Superior temporal gyrus (tissue), 1 donor: ENCODE measurements around the gene KIAA0825.

Experiments
- DNase-seq: peaks from one replicate; pipeline ENCODE4 v3.0.0-alpha.2; 2016; ENCODE audit errors: extremely low spot score

Gene KIAA0825

GRCh38 chr5:94313188-94313587 lies 305.2 kb downstream of the KIAA0825 start:
- DNase-seq: no peak

GRCh38 chr5:94312298-94312697 lies 306.1 kb downstream of the KIAA0825 start:
- no peak for DNase-seq

DNA sequence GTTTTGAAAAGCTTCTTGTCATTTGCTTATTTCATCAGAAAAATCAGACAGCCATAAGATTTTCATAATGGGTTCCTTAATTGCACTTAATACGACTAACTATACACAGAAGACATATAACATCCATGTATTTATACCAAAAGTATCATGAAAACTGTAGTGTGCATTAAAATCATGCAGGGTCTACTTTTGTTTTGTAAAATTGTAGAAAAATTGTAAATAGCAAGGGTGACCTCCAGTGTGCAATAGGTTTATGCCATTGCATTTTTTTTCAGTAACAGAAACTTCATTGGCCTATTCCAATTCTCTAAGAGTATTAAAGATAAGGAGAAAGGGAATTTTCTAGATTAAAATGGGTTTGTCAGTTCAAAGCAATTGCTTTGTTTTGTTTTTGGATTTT lies 307.6 kb downstream of the KIAA0825 start:
- no peak for DNase-seq

- no peak for DNase-seq
Measured at GRCh38 chr5:94309141-94309540, 309.3 kb downstream of the KIAA0825 start.

DNA sequence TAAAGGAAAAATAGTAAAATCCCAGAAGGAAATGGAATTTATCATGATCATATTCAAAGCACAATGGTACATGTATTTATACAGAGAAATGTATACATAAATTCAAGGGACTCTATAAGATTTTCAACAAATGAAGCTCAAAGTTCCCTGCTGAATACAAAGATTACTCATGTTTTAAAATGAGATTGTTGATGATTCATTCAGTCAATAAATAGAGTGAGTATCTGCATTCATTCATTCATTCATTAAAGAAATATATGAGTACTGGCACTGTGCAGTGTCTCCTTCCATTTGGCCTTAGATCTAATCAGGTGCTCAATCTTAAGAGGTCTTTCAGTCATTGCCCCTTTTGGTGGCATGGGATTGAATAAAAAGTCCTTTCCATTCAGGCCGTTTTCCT lies 310.0 kb downstream of the KIAA0825 start:
- no peak for DNase-seq

DNA sequence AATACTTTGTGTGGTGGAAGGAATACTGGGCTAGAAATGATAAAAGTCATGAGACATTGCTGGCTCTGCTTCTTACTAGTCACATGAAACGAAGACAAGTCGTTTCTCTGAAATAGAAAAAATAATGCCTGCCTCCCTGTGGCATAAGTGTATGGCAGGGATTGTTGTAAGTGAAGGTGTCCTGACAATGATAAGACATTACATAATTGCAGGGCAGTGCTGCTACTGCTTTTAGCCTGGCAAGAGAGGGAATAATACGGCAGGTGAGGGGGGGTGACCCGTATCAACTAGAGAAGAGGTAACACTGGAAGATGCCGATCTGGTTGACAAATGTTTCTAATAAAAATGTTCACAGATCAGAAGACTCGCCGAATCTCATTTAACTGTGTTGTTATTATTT lies 314.3 kb downstream of the KIAA0825 start:
- no peak for DNase-seq

GRCh38 chr5:94288937-94289336 lies 329.5 kb downstream of the KIAA0825 start:
- DNase-seq: no peak

- DNase-seq: no peak
Measured at GRCh38 chr5:94285984-94286383, 332.4 kb downstream of the KIAA0825 start.

DNA sequence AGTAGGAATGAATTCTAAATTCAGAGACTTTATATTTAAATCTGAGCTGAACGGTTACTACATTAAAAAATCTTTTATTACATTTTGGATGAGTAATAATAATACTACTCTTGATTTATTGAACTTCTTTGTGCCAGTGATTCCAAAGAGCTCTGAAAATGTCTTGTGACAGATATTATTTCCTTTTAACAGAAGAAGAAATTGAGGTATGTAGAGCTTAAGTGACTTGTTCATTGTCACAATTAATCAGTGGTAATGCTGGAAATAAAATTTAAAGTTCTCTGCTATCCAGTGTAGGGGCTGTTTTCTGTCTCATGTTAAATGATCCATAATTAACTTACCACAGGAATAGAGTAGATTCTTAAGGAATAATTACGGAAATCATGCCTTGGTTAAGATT lies 335.3 kb downstream of the KIAA0825 start:
- no peak for DNase-seq

- no peak for DNase-seq
Measured at GRCh38 chr5:94281236-94281801, 337.1 kb downstream of the KIAA0825 start.

DNA sequence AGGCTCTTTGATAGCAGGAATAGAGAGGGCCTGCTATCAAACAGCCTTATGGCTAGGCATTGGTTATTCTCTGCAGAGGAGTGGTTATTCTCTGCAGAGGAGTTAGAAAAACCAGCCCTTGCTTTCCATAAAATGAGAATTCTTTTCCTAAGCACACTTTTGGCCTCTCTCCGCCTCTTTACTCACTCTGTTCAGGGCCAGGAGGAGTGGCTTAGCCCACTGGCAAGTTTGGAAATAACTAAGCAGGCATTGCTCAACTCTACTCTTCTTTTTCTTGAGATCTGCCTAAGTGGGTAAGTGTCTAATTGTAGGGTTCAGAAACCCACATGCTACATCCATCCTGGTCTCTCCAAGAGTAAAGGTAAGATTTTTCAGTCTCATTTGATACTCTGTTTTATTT lies 341.7 kb downstream of the KIAA0825 start:
- no peak for DNase-seq

DNA sequence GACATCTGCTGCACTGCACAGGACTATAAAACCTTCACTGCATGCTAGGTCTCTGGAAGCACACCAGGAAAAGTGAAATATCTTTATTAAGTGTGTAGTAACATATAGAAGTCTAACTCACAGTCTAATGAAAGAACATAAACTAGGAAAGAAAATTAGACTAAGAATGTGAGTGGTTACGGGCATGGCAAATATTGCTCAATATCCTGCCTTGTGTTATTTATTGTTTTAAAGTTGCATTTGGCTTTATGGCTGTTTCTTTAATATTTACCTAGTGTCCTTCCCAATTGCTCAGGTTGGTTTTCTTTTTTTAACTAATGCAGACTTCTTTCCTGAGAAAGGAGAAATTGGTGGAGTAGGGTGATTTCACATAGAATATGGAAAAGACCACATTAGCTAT lies 342.4 kb downstream of the KIAA0825 start:
- no peak for DNase-seq

GRCh38 chr5:94274707-94275106 lies 343.7 kb downstream of the KIAA0825 start:
- no peak for DNase-seq

- no peak for DNase-seq
Measured at GRCh38 chr5:94268226-94268625, 350.2 kb downstream of the KIAA0825 start.

DNA sequence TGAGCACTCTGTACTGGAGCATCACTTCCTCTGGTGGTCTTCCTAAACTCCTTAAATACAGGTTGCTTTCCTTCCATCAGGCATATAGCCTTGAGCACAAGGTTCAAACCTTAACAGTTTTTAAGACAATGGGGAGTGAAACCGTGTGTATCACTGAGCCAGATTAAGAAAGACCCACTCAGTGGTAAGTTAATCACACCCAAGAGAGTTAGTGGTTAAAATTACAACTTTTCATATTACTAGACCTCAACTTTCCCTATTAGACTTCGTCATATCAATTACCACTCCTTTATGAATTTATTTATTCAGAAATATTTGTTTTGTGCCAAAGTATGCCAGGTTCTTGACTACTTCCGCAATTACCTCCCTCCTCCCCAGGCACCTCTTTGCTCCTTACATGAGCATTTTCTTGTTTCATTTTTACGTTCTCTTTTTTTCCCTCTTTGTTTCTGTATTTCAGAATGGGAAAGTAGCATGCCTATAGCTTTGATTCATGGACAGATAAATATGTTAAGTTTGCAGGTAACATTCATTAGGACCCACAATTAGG lies 351.0 kb downstream of the KIAA0825 start:
- no peak for DNase-seq

GRCh38 chr5:94266170-94266569 lies 352.2 kb downstream of the KIAA0825 start:
- no peak for DNase-seq

DNA sequence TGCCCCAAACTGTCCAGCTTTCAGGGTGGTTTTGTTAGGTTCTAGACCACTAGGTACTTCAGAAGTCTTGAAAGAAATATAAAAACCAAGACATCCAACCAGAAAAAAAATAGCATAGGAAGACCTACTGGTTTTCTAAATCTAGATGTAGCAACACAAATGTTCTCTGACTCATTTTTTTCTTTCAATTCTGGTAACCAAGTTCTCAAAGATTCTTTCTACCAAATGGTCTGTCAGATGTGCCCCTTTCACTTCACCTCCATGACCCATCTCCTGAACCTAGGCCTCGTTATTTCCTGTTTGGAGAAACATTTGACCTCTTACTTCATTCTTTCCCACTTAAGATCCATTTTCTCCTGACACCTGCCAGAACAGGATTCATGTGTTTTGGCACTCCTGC lies 355.3 kb downstream of the KIAA0825 start:
- no peak for DNase-seq

GRCh38 chr5:94260096-94260495 lies 358.3 kb downstream of the KIAA0825 start:
- DNase-seq: no peak

DNA sequence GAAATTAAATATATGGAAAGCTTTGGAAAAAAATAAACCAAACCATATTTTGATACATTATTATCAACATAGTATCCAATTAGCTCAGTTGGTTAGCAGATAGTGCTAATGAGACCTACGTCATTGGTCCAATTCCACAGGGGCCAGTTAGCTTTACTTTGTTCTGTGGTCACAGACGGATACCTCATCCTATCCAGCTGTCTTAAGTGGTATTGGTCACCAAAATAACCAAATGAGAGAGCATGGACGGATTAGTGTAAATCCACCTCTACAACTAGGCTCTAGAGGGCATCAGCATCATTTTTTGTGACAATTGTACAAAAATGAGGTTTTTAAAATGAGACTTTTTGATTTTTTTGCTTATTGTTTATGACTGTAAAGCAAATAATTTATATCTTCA lies 364.2 kb downstream of the KIAA0825 start:
- DNase-seq: no peak

DNA sequence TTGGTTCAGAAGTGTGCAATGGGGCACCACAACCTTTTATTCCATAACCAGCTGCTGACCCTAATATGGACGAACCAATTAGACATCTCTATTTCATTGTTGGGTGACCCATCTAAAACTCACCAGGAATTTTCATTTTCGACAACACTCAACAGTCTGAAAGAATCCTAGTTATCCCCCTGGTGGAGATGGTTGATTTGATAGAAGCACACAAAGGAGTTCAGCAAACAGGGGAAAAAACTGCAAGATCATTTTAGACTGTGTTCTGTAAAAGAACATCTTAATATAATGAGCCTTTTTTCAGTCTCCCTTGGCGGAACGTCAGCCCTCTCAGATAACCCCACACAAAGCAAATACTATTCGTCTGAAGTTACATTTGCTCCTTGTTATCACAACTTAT lies 367.4 kb downstream of the KIAA0825 start:
- no peak for DNase-seq

GRCh38 chr5:94249430-94249829 lies 369.0 kb downstream of the KIAA0825 start:
- no peak for DNase-seq

GRCh38 chr5:94248175-94248875 lies 370.1 kb downstream of the KIAA0825 start:
- no peak for DNase-seq

GRCh38 chr5:94245608-94246007 lies 372.8 kb downstream of the KIAA0825 start:
- no peak for DNase-seq

GRCh38 chr5:94244921-94245320 lies 373.5 kb downstream of the KIAA0825 start:
- DNase-seq: no peak
